Posterior vena cava (tissue), 2 donors: Measurements from ENCODE around the gene RPL28. TPM values are rescaled to one million over a fixed set of nuclear protein-coding genes. Genes with fewer than 3 reads are reported as not detected.

Experiments
- DNase-seq: peaks from one replicate; pipeline ENCODE4 v3.0.0-alpha.2; 2020; ENCODE audit warnings: low spot score
- intact Hi-C, 2 donors: fragments of 100-400 bp; cut with DNase I; formaldehyde crosslinking; loops; one replicate each; pipeline versions ENCODE4 v1.14.1 to v1.14.2; 2022 to 2023
- total RNA-seq, 2 donors: library from RNA; stranded (reverse); fragmentation: NEBNext Ultra II Directional; extraction: Animal tissue kit (Norgen Biotek cat#: 25700); gene quantifications; one replicate each; pipeline ENCODE4 v1.2.1, GENCODE V29; 2021
- donor health status: DM: yes; HTN: yes; CAD: no.
- donor health status: DM: yes; HTN: yes; CAD: no.

Gene RPL28
- total RNA-seq, 2 donors from 2014 or later, result 882 to 1,056 TPM

GRCh38 chr19:55369653-55370304, 16.0 kb upstream of the RPL28 start:
- DNase-seq, result no peak
- intact Hi-C loops, result no loop called here

- intact Hi-C loops, result no loop called here
- no peak for DNase-seq
These were observed 15.3 kb upstream of the RPL28 start, which contains the start of gene IL11 for GRCh38 chr19:55370305-55370988. Gene IL11, minus strand, starts transcription at chr19:55370463. Its CDS starts 153 bp downstream, at chr19:55370310.

- no peak for DNase-seq
- intact Hi-C loops, result no loop called here
These were observed 13.2 kb upstream of the RPL28 start for GRCh38 chr19:55372316-55373081.

- intact Hi-C loops, result no loop called here
- no peak for DNase-seq
These were observed 12.3 kb upstream of the RPL28 start for GRCh38 chr19:55373306-55373992.

GRCh38 chr19:55373993-55374757, 11.6 kb upstream of the RPL28 start:
- intact Hi-C loops, result no loop called here

GRCh38 chr19:55376241-55376933, 9.3 kb upstream of the RPL28 start, which contains the start of gene TMEM190:
Gene TMEM190, plus strand, starts transcription at chr19:55376826. Its CDS starts 28 bp downstream, at chr19:55376854.
- intact Hi-C loops, result no loop called here

More at GRCh38 chr19:55373993-55374757, 11.6 kb upstream of the RPL28 start:
- DNase-seq, result no peak

GRCh38 chr19:55377356-55378131, 8.2 kb upstream of the RPL28 start:
- intact Hi-C loops, result no loop called here
- no peak for DNase-seq

More at GRCh38 chr19:55376241-55376933, 9.3 kb upstream of the RPL28 start, which contains the start of gene TMEM190:
- no peak for DNase-seq

- no peak for DNase-seq
- intact Hi-C loops, result no loop called here
These were observed 6.6 kb upstream of the RPL28 start for GRCh38 chr19:55379174-55379573.

GRCh38 chr19:55382013-55382412, 3.7 kb upstream of the RPL28 start:
- intact Hi-C loops, result loop anchor here in 1 of 2 donors (5.0 kb wide), 1 partner anchor 80 kb away; no protein-coding TSS in a partner anchor
- no peak for DNase-seq

- DNase-seq, result no peak
- intact Hi-C loops, result loop anchor here in 1 of 2 donors (5.0 kb wide), 1 partner anchor 80 kb away; no protein-coding TSS in a partner anchor
These were observed 3.1 kb upstream of the RPL28 start for GRCh38 chr19:55382522-55383054.

GRCh38 chr19:55383279-55384130, 2.2 kb upstream of the RPL28 start:
- intact Hi-C loops, result loop anchor here in 1 of 2 donors (5.0 kb wide), 1 partner anchor 81 kb away; no protein-coding TSS in a partner anchor
- DNase-seq, result peak; percentile 87

- intact Hi-C loops, result loop anchor here in 1 of 2 donors (5.0 kb wide), 1 partner anchor 82 kb away; no protein-coding TSS in a partner anchor
- DNase-seq, result no peak
These were observed 1.4 kb upstream of the RPL28 start, which contains the start of gene TMEM238 for GRCh38 chr19:55384131-55384919. Gene TMEM238, minus strand, starts transcription at chr19:55384292. Its CDS starts 33 bp downstream, at chr19:55384259.

GRCh38 chr19:55384920-55385723, 610 bp upstream of the RPL28 start:
- intact Hi-C loops, result loop anchor here in 1 of 2 donors (5.0 kb wide), 1 partner anchor 83 kb away; no protein-coding TSS in a partner anchor
- peak; percentile 98 for DNase-seq

- no peak for DNase-seq
- intact Hi-C loops, result no loop called here
These were observed 800 bp downstream of the RPL28 start for GRCh38 chr19:55386493-55386971.
